KG1 (cell line): ENCODE data around the gene FOXD2.
"Not testable (repeated sequence)": the region's sequence is repeated elsewhere in the genome, so short reads cannot be mapped to it uniquely, and the experiment has no call there.

Experiments
- DNase-seq: peaks from one replicate; lab custom pipeline; 2025; lab: John Stamatoyannopoulos, UW

Gene FOXD2

GRCh38 chr1:47440599-47441081 lies 2.8 kb downstream of the FOXD2 start:
- no peak for DNase-seq

DNA sequence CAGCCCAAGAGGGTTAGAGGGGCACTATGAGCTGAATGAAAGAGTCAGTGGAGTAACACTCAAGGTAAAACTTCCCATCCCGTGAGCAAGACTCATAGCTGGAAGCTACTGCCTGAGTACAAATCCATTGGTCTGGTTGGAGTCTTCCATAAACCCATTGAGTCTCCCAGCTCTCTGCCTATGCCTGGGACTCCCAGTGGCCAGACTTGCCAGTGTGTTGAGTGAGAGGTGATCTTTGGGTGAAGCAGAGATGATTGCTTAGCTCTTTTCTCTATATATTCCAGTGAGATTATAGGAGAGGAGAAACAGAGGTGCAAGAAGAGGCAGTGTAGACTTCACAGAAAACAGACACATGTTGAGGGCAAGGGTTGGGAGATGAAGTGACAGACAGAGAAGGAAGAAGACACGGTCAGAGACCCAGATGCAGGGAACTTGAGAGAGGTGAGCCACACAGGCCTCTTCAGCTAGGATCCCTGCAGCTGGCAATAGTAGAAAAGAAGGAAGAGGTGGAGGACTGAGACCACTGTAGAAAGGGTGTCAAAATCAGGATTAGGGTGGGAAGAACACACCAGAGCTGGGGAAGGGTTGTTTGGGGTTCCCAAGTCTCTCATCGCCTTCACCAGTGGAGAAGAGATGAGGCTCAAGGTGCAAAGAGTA lies 3.7 kb downstream of the FOXD2 start:
- DNase-seq = no peak

DNA sequence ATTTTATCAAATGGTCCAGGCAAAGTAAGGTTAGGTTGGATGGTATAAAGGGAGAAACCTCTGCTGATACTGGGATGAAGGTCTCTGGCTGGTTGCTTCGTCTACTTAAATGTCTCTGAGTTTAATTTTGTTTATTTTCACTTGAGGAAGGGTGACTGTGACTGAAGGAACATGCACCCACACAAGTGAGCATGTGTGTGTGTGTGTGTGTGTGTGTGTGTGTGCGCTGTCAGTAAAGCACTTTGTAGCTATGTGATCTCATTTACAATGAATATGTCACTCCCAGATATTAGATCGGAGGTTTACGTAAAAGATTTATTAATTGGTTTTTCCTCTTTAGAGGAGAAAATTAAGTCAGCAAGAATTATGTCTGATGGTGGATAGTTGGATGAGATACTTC lies 4.4 kb downstream of the FOXD2 start:
- DNase-seq = no peak

DNA sequence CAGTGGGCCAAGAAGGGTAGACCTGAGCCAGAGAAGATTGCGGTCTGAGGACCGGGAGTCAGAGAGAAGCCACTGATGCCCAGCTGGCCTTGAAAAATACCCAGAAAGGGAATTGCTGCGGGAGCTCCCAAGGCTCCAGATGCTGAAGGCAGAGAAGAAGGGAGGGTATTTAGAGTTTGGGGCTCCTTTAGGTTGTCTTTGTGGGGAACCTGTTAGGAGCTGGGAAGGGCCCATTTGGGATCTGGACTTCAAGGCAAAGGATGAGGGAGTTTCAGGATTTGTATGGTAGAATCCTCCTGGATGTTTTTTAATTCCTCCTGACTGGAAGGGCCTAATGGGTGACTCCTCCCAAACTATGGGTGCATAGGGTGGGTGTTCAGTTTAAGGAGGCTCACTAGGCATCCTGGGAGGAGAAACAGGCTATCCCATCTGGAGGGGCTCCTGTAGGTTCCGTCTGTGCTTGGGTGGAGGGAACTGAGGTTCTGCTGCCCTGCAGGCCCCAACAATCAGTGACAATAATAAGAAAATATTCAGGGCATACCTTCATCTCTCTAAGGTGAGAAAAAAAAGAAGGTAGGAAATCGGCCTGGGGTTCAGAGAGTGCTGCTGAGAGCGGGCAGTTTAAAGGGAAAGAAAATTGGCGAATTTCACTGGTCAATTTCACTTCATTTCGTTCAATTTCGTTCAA lies 5.1 kb downstream of the FOXD2 start:
- no peak for DNase-seq

DNA sequence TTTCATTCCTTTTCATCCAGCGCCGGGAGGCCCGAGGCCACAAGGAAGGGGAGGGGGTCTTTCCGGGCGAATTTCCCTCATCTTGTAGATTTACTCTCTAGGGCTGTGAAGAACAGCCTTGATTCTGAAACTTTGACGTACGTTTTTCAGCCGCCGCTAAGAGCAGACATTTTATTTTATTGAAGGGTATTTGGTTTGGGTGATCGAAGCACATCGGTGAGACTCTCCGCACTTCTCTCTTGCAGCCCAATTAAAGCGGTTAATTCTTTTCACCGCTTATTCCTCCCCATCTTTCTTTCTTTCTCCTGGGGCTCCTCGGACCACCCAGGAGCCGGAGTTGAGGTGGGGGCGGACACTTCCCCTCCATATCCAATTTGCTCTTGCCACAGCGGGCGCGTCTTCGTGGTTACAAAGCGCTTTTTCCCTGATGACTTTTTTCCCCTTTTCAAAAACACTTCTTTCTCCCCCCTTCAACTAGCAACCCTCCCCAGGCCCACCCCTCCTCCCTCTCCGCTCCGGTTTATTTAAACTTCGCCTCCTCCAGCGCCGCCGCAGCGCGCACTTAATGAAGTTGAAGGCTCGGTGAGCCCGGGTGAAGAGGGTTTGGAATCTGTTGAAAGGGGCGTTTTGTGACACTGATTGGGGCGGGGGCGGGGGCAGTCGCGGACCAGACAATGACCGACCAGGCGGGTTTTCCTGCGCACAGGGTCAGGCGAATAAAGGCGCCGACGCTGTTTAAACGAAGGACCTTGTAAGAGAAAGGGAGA lies 5.9 kb downstream of the FOXD2 start:
- DNase-seq = no peak

DNA sequence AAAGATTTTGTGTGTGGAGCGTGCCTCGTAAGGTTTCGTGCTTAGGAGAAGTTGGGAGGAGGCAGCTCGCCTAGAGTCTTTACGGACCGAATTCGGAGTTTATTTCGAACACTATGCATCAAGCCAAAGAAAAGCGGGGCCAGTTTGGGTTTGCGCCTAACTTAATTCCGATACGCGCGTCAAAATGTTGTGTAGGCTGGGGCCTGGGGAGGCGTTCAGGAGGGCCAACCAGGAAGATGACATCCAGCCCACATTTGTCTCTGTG lies 6.4 kb downstream of the FOXD2 start:
- no peak for DNase-seq

DNA sequence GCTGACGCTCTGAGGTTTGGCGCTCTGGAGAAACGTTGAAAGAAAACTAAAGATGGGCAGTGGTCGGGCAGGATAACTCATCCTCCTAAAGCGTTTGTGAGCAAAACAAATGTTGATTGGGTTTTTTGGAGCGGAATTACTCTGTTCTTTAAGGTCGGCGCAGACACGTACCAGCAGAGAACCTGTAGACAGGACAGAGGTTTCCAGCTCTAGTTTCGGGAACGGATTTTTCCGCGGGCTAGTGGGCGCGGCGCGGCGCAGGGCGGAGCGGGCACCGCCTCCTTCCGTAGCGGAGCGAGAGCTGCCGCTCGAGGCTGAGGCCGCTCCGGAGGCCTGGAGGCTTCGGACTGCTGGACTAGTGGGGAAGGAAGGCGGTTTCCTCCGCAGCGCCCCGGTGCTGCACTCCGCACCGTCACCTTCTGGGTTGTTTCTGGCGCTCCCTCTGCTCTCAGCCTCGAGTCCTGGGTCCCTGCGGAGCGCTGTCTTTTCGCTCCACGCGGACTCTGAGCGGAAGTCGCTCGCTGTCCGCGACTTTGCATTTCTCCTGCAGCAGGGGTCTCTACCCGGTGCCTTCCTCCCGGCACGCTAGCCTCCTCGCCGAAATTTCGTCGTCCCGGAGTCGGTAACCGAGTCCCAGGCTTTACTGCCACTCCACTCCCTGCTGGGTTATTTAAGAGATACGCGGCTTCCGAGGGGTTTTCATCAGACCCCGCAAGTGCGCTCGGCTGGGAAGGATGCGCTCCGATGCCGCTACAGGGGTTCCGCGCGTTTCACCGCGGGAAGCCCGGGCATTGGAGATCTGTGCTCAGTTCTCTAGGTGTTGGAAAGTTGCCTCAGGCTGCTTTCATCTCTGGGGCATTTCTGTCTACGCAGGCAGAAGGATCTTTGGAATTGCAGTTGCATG lies 7.0 kb downstream of the FOXD2 start:
- DNase-seq = peak; percentile 12

GRCh38 chr1:47445823-47446550 lies 8.1 kb downstream of the FOXD2 start:
- DNase-seq = no peak

DNA sequence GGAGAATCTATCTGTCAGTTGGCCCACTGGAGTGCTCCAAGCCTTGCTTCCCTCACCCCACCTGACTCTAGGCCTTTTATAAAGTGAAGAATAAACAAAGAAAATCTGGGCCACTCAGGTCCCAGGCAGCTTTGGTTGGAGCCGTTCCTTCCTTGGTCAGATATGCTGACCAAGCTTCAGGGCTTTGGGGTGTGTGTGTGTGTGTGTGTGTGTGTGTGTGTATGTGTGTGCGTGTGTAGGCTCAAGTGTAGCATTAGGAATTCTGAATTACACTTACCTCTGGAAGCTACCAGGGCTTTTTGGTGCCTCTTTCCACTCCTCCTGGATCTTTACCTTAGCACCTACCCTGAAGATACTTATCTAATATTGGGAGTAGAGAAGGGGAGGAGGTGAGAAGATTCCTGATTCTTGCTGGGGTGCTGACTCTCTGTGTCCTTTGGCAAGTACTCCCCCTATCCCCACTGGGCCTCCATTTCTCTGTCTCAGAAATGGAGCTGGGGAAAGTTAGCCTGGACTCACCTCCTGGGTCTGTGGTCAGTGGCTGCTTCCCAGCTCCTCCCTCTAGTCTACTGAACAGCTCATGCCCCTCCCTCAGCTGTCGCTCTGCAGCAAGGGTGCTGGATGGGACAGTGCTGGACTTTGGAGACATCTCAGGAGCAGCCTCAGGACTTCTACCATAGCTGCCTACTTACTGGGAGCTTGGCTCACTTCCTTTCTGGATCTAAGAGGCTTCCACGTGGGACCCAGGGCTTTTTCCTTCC lies 10.8 kb downstream of the FOXD2 start:
- DNase-seq = no peak

- no peak for DNase-seq
Observed at GRCh38 chr1:47449822-47450552, 12.1 kb downstream of the FOXD2 start.

DNA sequence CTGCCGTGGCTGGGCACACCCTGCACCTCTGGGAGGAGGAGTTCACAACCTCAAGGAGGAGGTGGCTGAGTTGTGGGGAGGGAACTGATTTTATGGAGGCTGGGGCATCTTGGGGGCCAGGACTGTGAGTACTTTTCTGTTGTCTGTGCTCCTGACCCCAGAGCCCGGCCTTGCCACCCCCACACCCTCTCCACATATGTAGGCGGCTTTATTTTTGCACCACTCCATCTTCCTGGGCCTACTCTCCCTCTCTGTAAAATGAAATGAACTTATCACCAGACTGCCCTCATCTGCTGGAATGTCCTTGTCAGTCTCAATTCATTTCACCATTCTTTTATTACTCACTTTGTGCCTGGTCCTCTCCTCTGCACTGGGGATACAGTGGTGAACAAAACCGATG lies 12.8 kb downstream of the FOXD2 start:
- DNase-seq = no peak

- DNase-seq = no peak
Observed at GRCh38 chr1:47452426-47452825, 14.6 kb downstream of the FOXD2 start.

DNA sequence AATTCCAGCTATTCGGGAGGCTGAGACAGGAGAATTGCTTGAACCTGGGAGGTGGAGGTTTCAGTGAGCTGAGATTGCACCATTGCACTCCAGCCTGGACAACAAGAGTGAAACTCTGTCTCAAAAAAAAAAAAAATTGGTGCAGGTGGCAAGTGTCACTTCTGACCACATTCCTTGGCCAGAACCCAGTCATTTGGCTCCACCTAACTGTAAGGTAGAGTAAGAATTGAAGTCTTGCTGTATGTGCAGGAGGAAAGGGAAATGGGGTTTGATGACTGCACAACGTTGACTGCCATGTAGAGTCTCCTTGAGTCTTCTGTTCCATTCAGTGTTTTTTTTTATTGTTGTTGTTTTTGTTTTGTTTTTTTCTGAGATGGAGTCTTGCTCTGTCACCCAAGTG lies 16.1 kb downstream of the FOXD2 start:
- not testable (repeated sequence) for DNase-seq

DNA sequence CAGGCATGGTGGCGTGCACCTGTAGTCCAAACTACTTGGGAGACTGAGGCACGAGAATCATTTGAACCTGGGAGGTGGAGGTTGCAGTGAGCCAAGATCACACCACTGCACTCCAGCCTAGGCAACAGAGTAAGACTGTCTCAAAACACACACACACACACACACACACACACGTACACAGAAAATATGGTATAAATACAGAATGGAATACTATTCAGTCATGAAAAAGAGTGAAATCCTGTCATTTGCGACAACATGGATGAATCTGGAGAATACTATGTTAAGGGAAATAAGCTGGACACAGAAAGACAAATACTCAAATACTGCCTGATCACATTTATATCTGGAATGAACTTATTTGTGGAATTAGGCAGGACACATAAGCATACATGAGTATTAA lies 18.4 kb downstream of the FOXD2 start:
- DNase-seq = no peak

DNA sequence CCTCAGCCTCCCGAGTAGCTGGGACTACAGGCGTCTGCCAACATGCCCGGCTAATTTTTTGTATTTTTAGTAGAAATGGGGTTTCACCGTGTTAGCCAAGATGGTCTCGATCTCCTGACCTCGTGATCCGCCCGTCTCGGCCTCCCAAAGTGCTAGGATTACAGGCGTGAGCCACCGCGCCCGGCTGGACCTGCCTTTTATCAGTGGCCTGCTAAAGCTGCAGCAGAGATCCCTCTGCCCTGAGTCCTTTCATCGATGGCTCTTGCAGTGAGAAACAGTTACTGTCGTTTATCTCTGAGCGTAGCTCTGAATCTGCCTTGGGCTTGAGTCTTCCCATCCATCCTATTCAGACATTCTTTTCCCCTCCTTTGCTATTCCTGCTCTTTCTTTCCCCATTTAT lies 19.7 kb downstream of the FOXD2 start:
- not testable (repeated sequence) for DNase-seq

GRCh38 chr1:47459253-47459788 lies 21.5 kb downstream of the FOXD2 start:
- no peak for DNase-seq

DNA sequence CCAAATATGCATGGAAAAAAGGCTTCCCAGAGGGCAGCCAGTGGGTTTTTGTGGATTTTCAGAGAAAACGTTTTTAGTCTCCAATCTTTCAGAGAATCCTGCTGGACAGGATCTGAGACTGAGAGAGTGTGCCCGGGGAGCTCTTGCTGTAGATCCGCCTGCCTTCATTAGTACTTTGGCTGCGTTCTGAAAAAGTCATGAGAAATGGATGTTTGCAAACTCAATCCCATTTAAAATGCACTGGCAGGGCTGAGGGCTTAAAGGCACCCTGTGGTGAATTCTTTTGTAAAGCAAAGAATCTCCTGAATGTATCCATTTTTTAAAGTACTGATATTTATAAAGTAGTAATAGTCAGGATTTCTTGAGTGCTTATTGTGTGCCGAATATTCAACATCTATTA lies 22.2 kb downstream of the FOXD2 start:
- no peak for DNase-seq

DNA sequence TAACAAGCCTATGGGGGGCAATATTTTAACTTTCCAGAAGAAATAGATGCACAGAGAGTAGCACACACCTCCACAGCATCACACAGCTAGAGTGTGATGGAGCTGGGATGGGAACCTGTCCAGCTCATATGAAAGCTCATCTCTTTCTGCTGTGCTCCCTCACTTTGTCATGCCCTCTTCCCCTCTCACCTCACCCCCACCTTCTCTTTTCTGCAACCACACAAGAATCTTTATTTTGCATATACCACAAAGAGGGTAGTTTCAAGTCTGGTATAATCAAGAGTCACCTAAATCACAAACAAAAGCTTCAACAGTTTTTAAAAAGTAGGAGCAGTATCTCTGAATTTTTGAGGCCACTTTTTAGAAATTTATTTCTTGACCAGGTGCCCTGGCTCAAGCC lies 22.6 kb downstream of the FOXD2 start:
- no peak for DNase-seq

- DNase-seq = no peak
Observed at GRCh38 chr1:47465605-47466004, 27.8 kb downstream of the FOXD2 start.
